CD1c-positive myeloid dendritic cell (primary cell): Measurements from ENCODE around the gene WEE1.
"Not testable (repeated sequence)": the region's sequence is repeated elsewhere in the genome, so short reads cannot be mapped to it uniquely, and the experiment has no call there.

ENCODE experiments used
- DNase-seq: peaks from one replicate; pipeline ENCODE4 v3.0.0-alpha.2; 2016; ENCODE audit errors: extremely low spot score

The WEE1 gene

GRCh38 chr11:9622353-9622752 is 48.9 kb downstream of the WEE1 start:
- not testable (repeated sequence) for DNase-seq

DNA sequence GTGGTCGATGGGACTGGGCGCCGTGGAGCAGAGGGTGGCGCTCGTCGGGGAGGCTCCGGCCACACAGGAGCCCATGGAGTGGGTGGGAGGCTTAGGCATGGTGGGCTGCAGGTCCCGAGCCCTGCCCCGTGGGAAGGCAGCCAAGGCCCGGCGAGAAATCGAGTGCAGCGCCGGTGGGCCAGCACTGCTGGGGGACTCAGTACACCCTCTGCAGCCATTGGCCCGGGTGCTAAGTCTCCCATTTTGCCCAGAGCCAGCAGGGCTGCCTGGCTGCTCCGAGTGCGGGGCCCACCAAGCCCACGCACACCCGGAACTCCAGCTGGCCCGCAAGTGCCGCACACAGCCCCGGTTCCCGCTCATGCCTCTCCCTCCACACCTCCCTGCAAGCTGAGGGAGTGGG is 49.6 kb downstream of the WEE1 start:
- not testable (repeated sequence) for DNase-seq

- no peak for DNase-seq
Observed at GRCh38 chr11:9624448-9624847, 51.0 kb downstream of the WEE1 start.

GRCh38 chr11:9625162-9625561 is 51.7 kb downstream of the WEE1 start:
- no peak for DNase-seq

DNA sequence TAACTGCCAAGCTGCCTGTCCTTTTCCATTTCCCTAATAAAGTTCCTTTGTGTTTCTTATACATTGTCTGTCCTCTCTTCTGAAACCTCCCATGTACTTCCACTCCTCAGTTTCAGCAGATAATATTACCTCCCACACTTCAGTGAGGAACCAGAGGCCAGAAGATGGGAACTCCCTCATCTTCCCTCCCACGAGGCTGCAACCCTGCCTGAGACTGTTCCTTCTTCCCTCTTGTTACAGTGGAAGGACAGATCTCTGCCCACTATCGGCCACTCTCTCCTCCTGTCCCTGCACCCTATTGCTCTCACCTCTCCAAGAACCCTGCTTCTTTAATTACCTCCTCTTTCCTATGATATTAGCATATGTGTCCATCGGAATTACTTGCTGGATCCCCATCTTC is 52.3 kb downstream of the WEE1 start:
- peak; percentile 89 for DNase-seq

- no peak for DNase-seq
Observed at GRCh38 chr11:9626496-9627394, 53.3 kb downstream of the WEE1 start.

DNA sequence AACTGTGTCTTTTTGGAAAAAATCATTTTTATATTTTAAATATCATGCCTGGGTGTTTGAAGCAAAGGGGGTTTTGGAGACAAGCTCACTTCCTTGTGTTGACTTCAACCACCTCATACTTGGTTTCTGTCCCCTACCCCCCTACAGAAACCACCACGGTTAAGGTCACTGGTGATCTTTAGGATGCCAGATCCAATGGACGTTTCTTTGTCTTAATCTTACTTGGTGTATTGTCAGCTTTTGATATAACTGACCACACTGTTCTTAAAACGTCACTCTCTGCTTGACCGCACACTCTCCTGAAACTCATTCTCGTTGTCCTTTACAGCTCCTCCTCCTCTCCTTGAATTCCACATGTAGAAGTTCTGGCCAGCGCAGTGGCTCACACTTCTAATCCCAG is 55.6 kb downstream of the WEE1 start:
- no peak for DNase-seq

- peak; percentile 32 for DNase-seq
Observed at GRCh38 chr11:9633679-9634078, 60.2 kb downstream of the WEE1 start.

GRCh38 chr11:9636691-9637090 is 63.2 kb downstream of the WEE1 start:
- no peak for DNase-seq

GRCh38 chr11:9639099-9639498 is 65.6 kb downstream of the WEE1 start:
- peak; percentile 52 for DNase-seq
